Panc1 (cell line): Measurements from ENCODE around the gene GARIN5B.
"Not testable (repeated sequence)": the region's sequence is repeated elsewhere in the genome, so short reads cannot be mapped to it uniquely, and the experiment has no call there.

ENCODE experiments used
- CTCF ChIP-seq: fragments of 450-650 bp; IDR thresholded peaks from 2 replicates; pipeline ENCODE4 v1.5.1; 2017; ENCODE audit warnings: mild to moderate bottlenecking
- POLR2AphosphoS5 ChIP-seq: IDR thresholded peaks from 2 replicates; pipeline ENCODE4 v1.6.1; 2012; ENCODE audit warnings: mild to moderate bottlenecking, low read depth, low read length, moderate library complexity
- REST ChIP-seq, 2 experiments: IDR thresholded peaks; 2 replicates each; pipeline ENCODE4 v1.6.1; 2011 to 2012; ENCODE audit warnings: low read depth in 2 of 2, control low read depth in 1 of 2, low read length in 1 of 2, mild to moderate bottlenecking in 1 of 2, moderate library complexity in 1 of 2; ENCODE audit not compliant: insufficient read depth in 1 of 2
- SIN3A ChIP-seq: IDR thresholded peaks from 2 replicates; pipeline ENCODE4 v1.6.1; 2012; ENCODE audit warnings: low read depth, mild to moderate bottlenecking, low read length, moderate library complexity, borderline replicate concordance; ENCODE audit not compliant: insufficient read depth

GRCh38 chr19:55401390-55401789 lies 38.3 kb upstream of the GARIN5B start:
- not testable (repeated sequence) for TF ChIP-seq CTCF; SIN3A; POLR2AphosphoS5; REST (IDR thresholded peaks at IDR 0.05; ENCODE audit: insufficient read depth in 1 of 2, low read depth in 2 of 2, low read length in 1 of 2)
